Measurements from ENCODE around the gene RSRC1.

DNA sequence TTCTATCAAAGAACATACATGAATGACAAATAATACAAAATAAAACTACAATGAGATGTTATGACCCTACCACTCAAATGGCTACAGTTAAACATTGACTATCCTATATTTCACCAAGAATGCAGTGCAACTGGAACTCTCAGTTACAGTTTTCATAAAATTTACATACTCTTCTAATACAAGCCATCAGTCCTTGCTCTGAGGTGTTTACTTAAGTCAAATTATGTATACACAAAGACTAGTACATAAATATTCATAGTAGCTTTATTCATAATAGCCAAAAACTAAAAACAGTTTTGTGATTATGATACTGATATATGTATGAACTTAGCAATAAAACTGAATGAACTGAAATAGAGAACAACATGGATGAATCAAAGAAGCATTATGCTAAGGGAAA, 480.3 kb downstream of the RSRC1 start:
- TF ChIP-seq CTCF (IDR thresholded peaks at IDR 0.05; ENCODE audit: low read depth, low read length, poor library complexity, severe bottlenecking): no peak
- TF ChIP-seq EZH2phosphoT487 (IDR thresholded peaks at IDR 0.05; ENCODE audit: borderline replicate concordance, low read length): no peak

All from DOHH2 (cell line).